Measurements from ENCODE around the gene USP15. TPM values are rescaled to one million over a fixed set of nuclear protein-coding genes. Genes with fewer than 3 reads are reported as not detected.
A peak's percentile ranks its signal among the peaks of the same experiment; 100 is the strongest.

Gene USP15
- total and polyA plus RNA-seq, 2 of the 4 experiments (the other 2 are of a cell fraction) = 28.5 to 49.6 TPM

- no peaks in the 10 kb centered on the region for H4K20me1 ChIP-seq (ENCODE audit: insufficient read depth, low read length)
- in situ Hi-C loops (cut with MboI; ENCODE audit: low sequenced_read_pairs) = no loop called here
- no peak overlapping the region for H2BK120ac ChIP-seq (ENCODE audit: low read depth, low read length)
- H3K79me1 ChIP-seq (ENCODE audit: low read depth in 1 of 2, low read length in 2 of 2) = no peaks in the 10 kb centered on the region
- no peaks in the 10 kb centered on the region for H3K27me3 ChIP-seq (ENCODE audit: control insufficient read depth, insufficient read depth, low read length)
- no peak overlapping the region for H2BK20ac ChIP-seq (ENCODE audit: low read depth, low read length)
- no peak overlapping the region for H2AK9ac ChIP-seq (replicated peaks; ENCODE audit: low read depth, low read length, poor library complexity)
- no peak overlapping the region for H2AK5ac ChIP-seq (ENCODE audit: low read depth, low read length)
- ATAC-seq (ENCODE audit: low read depth) (no peak), DNase-seq (no peak)
- no peak overlapping the region for H4K91ac ChIP-seq (ENCODE audit: insufficient read depth, low read depth, low read length)
- no peak overlapping the region for H3K27ac ChIP-seq (ENCODE audit: insufficient read depth, low read length)
- CTCF ChIA-PET = no interaction called here
- peak; percentile 55 for TF ChIP-seq CEBPB (IDR thresholded peaks at IDR 0.05; ENCODE audit: low read depth, low read length)
- TF ChIP-seq POLR2A (IDR thresholded peaks at IDR 0.05; ENCODE audit: low read depth, low read length) = no peak
- TF ChIP-seq ELK1 (IDR thresholded peaks at IDR 0.05; ENCODE audit: borderline replicate concordance, low read depth, low read length) = no peak
- TF ChIP-seq CTCF (conservative IDR thresholded peaks at IDR 0.05; ENCODE audit: low read depth, low read length) = no peak
- TF ChIP-seq RFX5 (IDR thresholded peaks at IDR 0.05; ENCODE audit: low read depth, low read length) = no peak
- TF ChIP-seq USF2 (IDR thresholded peaks at IDR 0.05; ENCODE audit: low read depth, low read length) = no peak
- TF ChIP-seq BHLHE40 (IDR thresholded peaks at IDR 0.05; ENCODE audit: low read depth, low read length) = no peak
- H3K4me2 ChIP-seq (ENCODE audit: low read depth, low read length) = no peak overlapping the region
- H3K14ac ChIP-seq (replicated peaks; ENCODE audit: low read depth, low read length) = no peak overlapping the region
- H3K4me3 ChIP-seq (ENCODE audit: insufficient read depth, low read depth, low read length) = no peak overlapping the region
- H3K23ac ChIP-seq (ENCODE audit: low read depth, low read length) = no peak overlapping the region
- no peak overlapping the region for H2AFZ ChIP-seq (replicated peaks; ENCODE audit: low read length, poor library complexity)
- H3K9me1 ChIP-seq (ENCODE audit: insufficient read depth, low read length) = no peaks in the 10 kb centered on the region
- dilution Hi-C loops (cut with HindIII; ENCODE audit: low sequenced_read_pairs, unreplicated experiment) = no loop called here
- H4K8ac ChIP-seq (ENCODE audit: low read depth in 2 of 2, low read length in 2 of 2) = no peak overlapping the region
- H4K5ac ChIP-seq (ENCODE audit: low read depth, low read length) = no peak overlapping the region
- H3K56ac ChIP-seq (ENCODE audit: extremely low read depth, insufficient read depth, low read length) = no peak overlapping the region
- intact Hi-C loops (cut with micrococcal nuclease) = no loop called here
- no peak overlapping the region for H3K9ac ChIP-seq (ENCODE audit: low read depth, low read length)
- POLR2A ChIA-PET (ENCODE audit: unreplicated experiment) = no interaction called here
- no peak overlapping the region for H3K18ac ChIP-seq (ENCODE audit: low read depth, low read length)
- H2BK5ac ChIP-seq (ENCODE audit: low read depth, low read length, poor library complexity, severe bottlenecking) = no peak overlapping the region
- H3K36me3 ChIP-seq (ENCODE audit: control insufficient read depth, insufficient read depth, low read length) = no peaks in the 10 kb centered on the region
- no peak overlapping the region for H3K4ac ChIP-seq (ENCODE audit: low read depth, low read length)
- no CpG with 5 or more reads among the region's 3 CpGs for WGBS, 2 experiments (ENCODE audit: extremely low coverage in 2 of 2, insufficient read length in 1 of 2)
- no peaks in the 10 kb centered on the region for H3K4me1 ChIP-seq (ENCODE audit: control insufficient read depth, insufficient read depth, low read length)
- no peaks in the 10 kb centered on the region for H3K9me3 ChIP-seq (ENCODE audit: control insufficient read depth, insufficient read depth, low read length)
- no TSS peak for BruUV-seq (replicated peaks)
- H2BK15ac ChIP-seq (ENCODE audit: low read depth, low read length) = no peak overlapping the region
Measured at GRCh38 chr12:62224601-62225000, 35.6 kb upstream of the USP15 start.

All from IMR-90 (cell line).